GM12878 (cell line): ENCODE results near the gene NPR2. TPM values are rescaled to one million over a fixed set of nuclear protein-coding genes. Genes with fewer than 3 reads are reported as not detected.

Experiments
- ATAC-seq: fragments of 200-7000 bp; cut with Tn5 transposase; 3 replicates; pipeline ENCODE4 v1.9.1; 2020; ENCODE audit warnings: mild to moderate bottlenecking, moderate library complexity
- BruUV-seq: library from RNA; stranded (reverse); fragments of 400-500 nt; replicated peaks from 2 replicates; lab custom pipeline; 2021; lab: Mats Ljungman, UMichigan
- CTCF ChIA-PET: fragments of 300-600 bp; sonication (Branson Sonifier 250); formaldehyde crosslinking; extraction: SDS; loops from one replicate; lab custom pipeline; 2021; ENCODE audit warnings: inconsistent platforms; lab: Yijun Ruan, JAX
- POLR2A ChIA-PET: fragments of 350-600 bp; formaldehyde crosslinking; extraction: SDS; loops from one replicate; lab custom pipeline; 2021; ENCODE audit warnings: inconsistent platforms; lab: Charles Lee
- RAD21 ChIA-PET: fragments of 300-600 bp; sonication (Branson Sonifier 250); formaldehyde crosslinking; loops from one replicate; lab custom pipeline; 2023; ENCODE audit warnings: antibody characterized with exemption; ENCODE audit not compliant: unreplicated experiment; lab: Charles Lee
- SMC1A ChIA-PET: fragments of 300-600 bp; sonication (Branson Sonifier 250); formaldehyde crosslinking; loops from one replicate; lab custom pipeline; 2023; ENCODE audit not compliant: unreplicated experiment, uncharacterized antibody; lab: Charles Lee
- DNase-seq: peaks from one replicate; pipeline ENCODE4 v3.0.0-alpha.2; 2011; ENCODE audit warnings: low read depth, low spot score
- FAIRE-seq: peaks from 3 replicates; lab custom pipeline; 2011; peaks lifted over from hg19 to GRCh38; lab: Jason Lieb, UNC
- H2AFZ ChIP-seq: 2 replicates; pipeline ENCODE4 v1.6.0; 2011; ENCODE audit warnings: low read depth, low read length, control low read depth; ENCODE audit not compliant: control insufficient read depth
- H3K27ac ChIP-seq: 2 replicates; pipeline ENCODE4 v1.5.1; 2011; ENCODE audit warnings: control low read depth; ENCODE audit not compliant: control insufficient read depth, insufficient read depth
- H3K27me3 ChIP-seq, 2 experiments: replicated peaks in 1 of 2; 2 replicates each; pipeline versions ENCODE4 v1.6.0 to v1.6.1; 2011; ENCODE audit warnings: low read length in 1 of 2; ENCODE audit not compliant: control insufficient read depth in 2 of 2, insufficient read depth in 2 of 2
- H3K36me3 ChIP-seq, 2 experiments: 2 replicates each; pipeline ENCODE4 v1.5.1; 2011; ENCODE audit warnings: low read length in 1 of 2; ENCODE audit not compliant: control insufficient read depth in 2 of 2, insufficient read depth in 2 of 2
- H3K4me1 ChIP-seq: 2 replicates; pipeline ENCODE4 v1.6.1; 2011; ENCODE audit warnings: mild to moderate bottlenecking, low read length, moderate library complexity, mixed read lengths; ENCODE audit not compliant: control insufficient read depth, insufficient read depth
- H3K4me2 ChIP-seq: 2 replicates; pipeline ENCODE4 v1.6.0; 2011; ENCODE audit warnings: control low read depth; ENCODE audit not compliant: control insufficient read depth, insufficient read depth
- H3K4me3 ChIP-seq: fragments of 200-600 bp; sonication (generic); 2 replicates; pipeline ENCODE4 v1.5.1; 2016
- H3K79me2 ChIP-seq: 2 replicates; pipeline ENCODE4 v1.6.0; 2011; ENCODE audit warnings: low read length; ENCODE audit not compliant: control insufficient read depth, insufficient read depth
- H3K9ac ChIP-seq: 2 replicates; pipeline ENCODE4 v1.8.0; 2011; ENCODE audit warnings: low read length, control low read depth, mixed read lengths; ENCODE audit not compliant: control insufficient read depth, insufficient read depth
- H3K9me3 ChIP-seq: replicated peaks from 3 replicates; pipeline ENCODE4 v1.5.1; 2011; ENCODE audit warnings: mild to moderate bottlenecking, low read length; ENCODE audit not compliant: control insufficient read depth, insufficient read depth
- H4K20me1 ChIP-seq: 2 replicates; pipeline ENCODE4 v1.6.0; 2011; ENCODE audit not compliant: control insufficient read depth, insufficient read depth
- E2F4 ChIP-seq: IDR thresholded peaks from 2 replicates; pipeline ENCODE4 v1.6.1; 2012; ENCODE audit warnings: low read depth, low read length, improper control_type of control experiment
- HDGF ChIP-seq: fragments of 450-650 bp; IDR thresholded peaks from 2 replicates; pipeline ENCODE4 v1.6.1; 2016; ENCODE audit warnings: antibody characterized with exemption
- LARP7 ChIP-seq: fragments of 450-650 bp; IDR thresholded peaks from 2 replicates; pipeline ENCODE4 v1.6.1; 2017; ENCODE audit warnings: mild to moderate bottlenecking
- MYB ChIP-seq: fragments of 150-350 bp; IDR thresholded peaks from 2 replicates; pipeline ENCODE4 v1.6.1; 2014; ENCODE audit warnings: mild to moderate bottlenecking, low read depth, low read length, borderline replicate concordance
- RFX5 ChIP-seq: IDR thresholded peaks from 2 replicates; pipeline ENCODE4 v1.6.1; 2011; ENCODE audit warnings: low read depth, low read length, improper control_type of control experiment
- SIX5 ChIP-seq: IDR thresholded peaks from 2 replicates; pipeline ENCODE4 v1.6.1; 2011; ENCODE audit warnings: mild to moderate bottlenecking, low read depth, low read length, moderate library complexity; ENCODE audit not compliant: severe bottlenecking
- SKIL ChIP-seq: fragments of 450-650 bp; IDR thresholded peaks from 2 replicates; pipeline ENCODE4 v1.6.1; 2017; ENCODE audit warnings: mild to moderate bottlenecking, low read depth, inconsistent platforms; ENCODE audit not compliant: poor library complexity, severe bottlenecking
- SREBF2 ChIP-seq: IDR thresholded peaks from 2 replicates; pipeline ENCODE4 v1.6.1; 2012; ENCODE audit warnings: mild to moderate bottlenecking, low read length
- WRNIP1 ChIP-seq: IDR thresholded peaks from 2 replicates; pipeline ENCODE4 v1.6.1; 2011; ENCODE audit warnings: low read depth, low read length, improper control_type of control experiment, borderline replicate concordance
- WGBS: methylation state at CpG from one replicate; pipeline ENCODE4 v1.1.6; 2016; ENCODE audit warnings: low lambda C conversion rate; ENCODE audit not compliant: insufficient replicate concordance, insufficient coverage; ENCODE audit errors: missing lambda C conversion rate; 5-methylcytosine and 5-hydroxymethylcytosine counted together
- in situ Hi-C: fragments of 300-500 bp; cut with MboI; formaldehyde crosslinking; loops from 9 replicates; pipeline ENCODE4 v1.14.3; 2018; ENCODE audit warnings: mixed read lengths
- intact Hi-C: fragments of 100-400 bp; cut with micrococcal nuclease; formaldehyde crosslinking; loops from one replicate; pipeline ENCODE4 v1.14.2; 2022; ENCODE audit not compliant: unreplicated experiment
- polyA plus RNA-seq, 11 experiments: library from polyadenylated mRNA; depleted of rRNA in 4 of 11; unstranded in 6 of 11; stranded (reverse) in 5 of 11; fragments of >200 nt; fragmentation: Nextera tagmentation in 4 of 11; fragmentation: Illumina TruSeq in 1 of 11; extraction: Ambion mirVana in 4 of 11; extraction: Trizol in 1 of 11; gene quantifications; 1 replicate in 1 of 11; 2 replicates in 10 of 11; pipeline versions ENCODE4 v1.2.1 to v1.2.3, GENCODE V29; 2011 to 2016; ENCODE audit warnings: inconsistent platforms in 2 of 11, missing spikeins in 2 of 11, low read depth in 1 of 11
- total RNA-seq, 4 experiments: library from RNA; depleted of rRNA in 3 of 4; stranded (reverse); fragments of >200 nt in 3 of 4; fragmentation: Illumina TruSeq in 1 of 4; extraction: Trizol in 1 of 4; gene quantifications; 2 replicates each; pipeline versions ENCODE4 v1.2.1 to v1.2.3, GENCODE V29; 2013 to 2021

The NPR2 gene
- total and polyA plus RNA-seq, 10 of the 15 experiments (the other 5 are each of a cell fraction or from before 2014, with no cell fraction given), result 2.0 to 20.9 (median 6.8) TPM

GRCh38 chr9:35743880-35744518, 47.4 kb upstream of the NPR2 start:
- CTCF ChIA-PET, result interaction anchor here (1.7 to 9.5 kb wide), 5 partner anchors 9 to 138 kb away, joined by 5 to 147 read pairs (median 8); partner anchors contain the start of genes CREB3 and TLN1
- Histone ChIP-seq H2AFZ (no peak overlapping the region), H4K20me1 (no peaks in the 10 kb centered on the region; the same call in 1 of the 2 replicates), H3K4me3 (no peak overlapping the region), H3K9ac (no peak overlapping the region), H3K27me3 (no peaks in the 10 kb centered on the region), H3K4me2 (no peak overlapping the region; the same call in 1 of the 2 replicates), H3K36me3 (peaks cover 20 to 28% of the 10 kb centered on the region in 2 experiments), H3K79me2 (peaks cover 42% of the 10 kb centered on the region), H3K9me3 (no peaks in the 10 kb centered on the region), H3K27ac (no peak overlapping the region), H3K4me1 (no peaks in the 10 kb centered on the region; the same call in 1 of the 2 replicates)
- DNase-seq, result no peak
- no TSS peak for BruUV-seq
- RAD21 ChIA-PET, result interaction anchor here (1.1 kb wide), 1 partner anchor 85 kb away, joined by 3 read pairs; the partner anchor contains the start of genes FAM221B and TMEM8B
- POLR2A ChIA-PET, result interaction anchor here (1.2 to 6.2 kb wide), 3 partner anchors 9 to 16 kb away, joined by 3 to 55 read pairs (median 5); partner anchors contain the start of genes CREB3 and TLN1
- 86% methylated on average over 8 of the region's 8 CpGs for WGBS
- in situ Hi-C loops (no loop called here), intact Hi-C loops (no loop called here)
- no peak for ATAC-seq
- SMC1A ChIA-PET, result interaction anchor here (0.9 to 1.8 kb wide), 4 partner anchors 8 to 82 kb away, joined by 3 to 6 read pairs (median 3); no protein-coding TSS in a partner anchor
- no peak for TF ChIP-seq E2F4
- no peak for TF ChIP-seq RFX5
- TF ChIP-seq HDGF, result no peak
- no peak for TF ChIP-seq LARP7
- TF ChIP-seq SIX5, result no peak
- no peak for TF ChIP-seq WRNIP1
- TF ChIP-seq SREBF2, result no peak
- no peak for TF ChIP-seq SKIL
- TF ChIP-seq MYB, result no peak
- FAIRE-seq, result no peak
